ENCODE data around the gene C1orf159.

C1orf159 gene

GRCh38 chr1:1116701-1117468 lies 996 bp upstream of the C1orf159 start:
- no peak overlapping the region for H3K27ac ChIP-seq (replicated peaks)
- no peak for DNase-seq (ENCODE audit: low read depth in 1 of 2, low spot score in 1 of 2)
- peaks cover 18% of the 10 kb centered on the region for H3K27me3 ChIP-seq (ENCODE audit: insufficient read depth, poor library complexity, severe bottlenecking)
- no peak for TF ChIP-seq POLR2AphosphoS5 (IDR thresholded peaks at IDR 0.05; ENCODE audit: low read depth)
- TF ChIP-seq, protein P1, sequence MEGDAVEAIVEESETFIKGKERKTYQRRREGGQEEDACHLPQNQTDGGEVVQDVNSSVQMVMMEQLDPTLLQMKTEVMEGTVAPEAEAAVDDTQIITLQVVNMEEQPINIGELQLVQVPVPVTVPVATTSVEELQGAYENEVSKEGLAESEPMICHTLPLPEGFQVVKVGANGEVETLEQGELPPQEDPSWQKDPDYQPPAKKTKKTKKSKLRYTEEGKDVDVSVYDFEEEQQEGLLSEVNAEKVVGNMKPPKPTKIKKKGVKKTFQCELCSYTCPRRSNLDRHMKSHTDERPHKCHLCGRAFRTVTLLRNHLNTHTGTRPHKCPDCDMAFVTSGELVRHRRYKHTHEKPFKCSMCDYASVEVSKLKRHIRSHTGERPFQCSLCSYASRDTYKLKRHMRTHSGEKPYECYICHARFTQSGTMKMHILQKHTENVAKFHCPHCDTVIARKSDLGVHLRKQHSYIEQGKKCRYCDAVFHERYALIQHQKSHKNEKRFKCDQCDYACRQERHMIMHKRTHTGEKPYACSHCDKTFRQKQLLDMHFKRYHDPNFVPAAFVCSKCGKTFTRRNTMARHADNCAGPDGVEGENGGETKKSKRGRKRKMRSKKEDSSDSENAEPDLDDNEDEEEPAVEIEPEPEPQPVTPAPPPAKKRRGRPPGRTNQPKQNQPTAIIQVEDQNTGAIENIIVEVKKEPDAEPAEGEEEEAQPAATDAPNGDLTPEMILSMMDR (IDR thresholded peaks at IDR 0.05; ENCODE audit: insufficient read depth, low read length), result no peak
- TF ChIP-seq SPI1 (IDR thresholded peaks at IDR 0.05; ENCODE audit: borderline replicate concordance, low read depth), result no peak
- no peak for TF ChIP-seq REST (IDR thresholded peaks at IDR 0.05; ENCODE audit: insufficient replicate concordance, low read depth)
- no peak for TF ChIP-seq GABPA (IDR thresholded peaks at IDR 0.05; ENCODE audit: low read depth)
- H3K4me3 ChIP-seq (replicated peaks; ENCODE audit: insufficient read depth, low read length), result peak overlapping the region; percentile 47

GRCh38 chr1:1115136-1115785 lies 628 bp downstream of the C1orf159 start:
- no peak for DNase-seq (ENCODE audit: low read depth in 1 of 2, low spot score in 1 of 2)
- TF ChIP-seq GABPA (IDR thresholded peaks at IDR 0.05; ENCODE audit: low read depth), result no peak
- Histone ChIP-seq H3K27me3 (ENCODE audit: insufficient read depth, poor library complexity, severe bottlenecking) (peaks cover 12% of the 10 kb centered on the region), H3K4me3 (replicated peaks; ENCODE audit: insufficient read depth, low read length) (peak overlapping the region; percentile 81), H3K27ac (replicated peaks) (no peak overlapping the region)

DNA sequence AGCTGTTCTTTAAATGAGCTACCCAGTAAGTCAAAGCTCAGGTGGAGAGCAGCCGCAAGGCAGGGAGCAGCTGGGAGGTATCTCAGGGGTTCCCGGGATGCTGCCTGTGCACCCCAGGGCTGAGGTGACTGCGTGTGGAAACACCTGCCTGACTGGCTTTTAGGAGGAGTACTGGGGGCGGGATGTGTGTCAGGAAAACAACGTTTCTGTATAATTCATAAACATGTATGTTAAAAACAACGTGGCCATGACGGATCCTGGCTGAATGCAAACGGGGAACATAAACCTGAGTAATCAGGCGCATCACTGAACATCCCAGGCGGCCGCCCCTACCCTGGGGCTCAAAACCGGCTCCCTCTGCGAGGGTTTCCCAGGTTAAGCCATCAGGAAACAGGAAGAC lies 1.5 kb downstream of the C1orf159 start:
- TF ChIP-seq POLR2AphosphoS5 (IDR thresholded peaks at IDR 0.05; ENCODE audit: low read depth), result no peak
- no peak overlapping the region for H3K27ac ChIP-seq (replicated peaks)
- no peak for DNase-seq (ENCODE audit: low read depth in 1 of 2, low spot score in 1 of 2)
- peaks cover 10% of the 10 kb centered on the region for H3K27me3 ChIP-seq (ENCODE audit: insufficient read depth, poor library complexity, severe bottlenecking)
- H3K4me3 ChIP-seq (replicated peaks; ENCODE audit: insufficient read depth, low read length), result no peak overlapping the region

GRCh38 chr1:1112237-1112985 lies 3.5 kb downstream of the C1orf159 start:
- Histone ChIP-seq H3K27me3 (ENCODE audit: insufficient read depth, poor library complexity, severe bottlenecking) (no peaks in the 10 kb centered on the region), H3K4me3 (replicated peaks; ENCODE audit: insufficient read depth, low read length) (no peak overlapping the region), H3K27ac (replicated peaks) (no peak overlapping the region)
- TF ChIP-seq SPI1 (IDR thresholded peaks at IDR 0.05; ENCODE audit: borderline replicate concordance, low read depth), result no peak
- no peak for TF ChIP-seq POLR2AphosphoS5 (IDR thresholded peaks at IDR 0.05; ENCODE audit: low read depth)
- TF ChIP-seq, protein P1 (IDR thresholded peaks at IDR 0.05; ENCODE audit: insufficient read depth, low read length), result no peak
- no peak for TF ChIP-seq GABPA (IDR thresholded peaks at IDR 0.05; ENCODE audit: low read depth)
- TF ChIP-seq REST (IDR thresholded peaks at IDR 0.05; ENCODE audit: insufficient replicate concordance, low read depth), result no peak
- no peak for DNase-seq (ENCODE audit: low read depth in 1 of 2, low spot score in 1 of 2)
